NCI-H526 (cell line): Measurements from ENCODE around the gene TIGAR.

Experiments used
- DNase-seq, 2 experiments: peaks; one replicate each; lab custom pipeline; 2025; lab: John Stamatoyannopoulos, UW

The TIGAR gene

GRCh38 chr12:4303750-4304149, 17.3 kb upstream of the TIGAR start:
- DNase-seq, result no peak

DNA sequence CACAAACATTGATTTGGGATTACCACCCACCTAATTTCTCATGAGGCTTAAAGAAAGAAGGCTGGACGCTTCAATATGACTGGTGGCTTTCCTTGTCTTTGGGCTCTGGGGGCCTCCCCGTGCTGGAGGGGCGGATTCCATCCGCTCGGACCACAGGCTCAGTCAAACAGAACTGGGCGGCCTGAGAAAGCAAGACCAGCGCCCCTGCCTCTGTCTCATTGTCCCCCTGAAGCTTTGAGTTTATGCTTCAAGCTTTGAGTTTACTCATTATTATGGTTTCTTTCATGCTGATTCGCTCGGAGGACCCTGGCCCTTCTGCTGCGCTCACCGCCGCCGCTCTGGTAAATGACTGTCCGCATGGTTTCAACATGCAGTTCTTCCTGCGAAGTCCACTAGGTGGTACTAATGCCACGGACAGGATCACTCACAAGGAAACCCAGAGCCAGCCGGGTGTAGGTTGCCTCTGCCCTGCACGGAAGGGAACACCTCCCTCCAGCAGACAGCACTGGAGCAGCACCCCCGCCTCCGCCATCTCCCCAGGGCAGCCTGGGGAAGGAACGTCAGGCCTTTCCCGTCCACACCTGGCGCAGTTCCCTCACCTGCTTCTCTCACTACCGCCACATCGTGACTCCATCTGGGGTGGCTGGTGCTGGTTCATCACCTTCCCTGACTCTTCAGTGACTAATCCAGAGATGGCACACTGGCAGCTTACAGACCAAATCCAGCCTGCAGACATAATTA, 13.2 kb upstream of the TIGAR start:
- peak; percentile 88 to 94 for DNase-seq

DNA sequence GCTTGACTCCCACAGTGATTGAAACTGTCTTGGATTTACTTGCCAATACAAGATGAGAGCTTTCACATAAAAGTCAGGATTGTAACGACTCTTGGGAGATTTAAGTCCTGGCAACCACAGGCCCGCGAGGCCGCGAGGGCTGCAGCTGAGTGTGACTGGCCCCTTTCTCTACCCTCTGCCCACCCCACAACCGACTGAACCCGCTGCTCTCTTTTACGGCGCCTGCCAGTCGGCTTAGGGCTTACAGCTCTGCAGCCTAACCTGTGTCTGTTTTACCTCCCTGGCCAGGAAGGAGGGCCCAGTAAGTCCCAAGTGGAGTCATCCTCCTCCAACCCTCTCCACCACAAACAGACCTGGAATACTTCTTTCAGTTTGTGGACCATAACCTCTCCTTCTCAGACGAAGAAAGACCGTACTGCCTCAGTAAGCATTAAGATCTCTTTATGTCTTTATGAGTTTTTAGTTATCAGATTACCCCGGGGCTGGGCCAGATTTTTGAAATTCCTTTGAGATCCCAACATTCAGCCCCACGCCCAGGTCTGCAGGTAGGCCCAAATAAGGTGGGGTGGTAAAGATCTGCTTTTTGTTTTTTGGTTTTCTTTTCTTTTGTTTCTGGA, 12.6 kb upstream of the TIGAR start:
- no peak for DNase-seq

DNA sequence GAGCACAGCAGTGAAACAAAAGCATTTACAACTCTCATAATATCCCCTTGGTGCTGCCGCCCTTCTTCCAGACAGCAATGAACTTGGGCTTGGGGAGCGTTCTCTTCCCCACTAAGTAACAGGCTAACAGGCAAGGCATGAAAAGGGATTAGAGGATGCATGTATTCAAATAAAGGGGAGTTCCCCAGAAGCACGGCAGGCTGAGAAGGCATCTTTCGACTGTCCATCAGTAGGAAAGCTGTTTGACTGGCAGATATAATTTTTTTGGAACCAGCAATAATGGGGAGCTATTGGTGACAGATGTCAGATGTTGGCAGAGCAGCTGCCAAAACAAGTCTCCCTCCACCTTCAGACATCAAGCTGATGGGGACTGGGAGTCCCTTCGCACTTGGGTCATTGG, 9.2 kb upstream of the TIGAR start:
- DNase-seq, result no peak

DNA sequence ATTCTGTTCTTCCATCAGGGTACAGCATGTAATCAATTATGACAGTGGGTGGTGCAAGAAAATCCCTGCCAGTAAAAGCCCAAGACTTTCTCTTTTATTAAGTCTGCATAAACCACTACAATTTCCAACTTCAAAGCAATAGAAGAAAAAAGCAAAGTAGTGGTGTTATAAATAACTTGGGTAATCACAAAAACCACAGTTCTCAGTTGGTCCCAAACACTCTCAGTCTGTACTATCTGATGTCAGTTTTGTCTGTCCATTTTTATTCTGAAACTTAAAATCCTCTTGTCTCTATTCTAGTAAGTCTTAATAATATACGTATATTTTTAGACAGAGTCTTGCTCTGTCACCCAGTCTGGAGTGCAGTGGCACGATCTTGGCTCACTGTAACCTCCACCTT, 8.8 kb upstream of the TIGAR start:
- no peak for DNase-seq

DNA sequence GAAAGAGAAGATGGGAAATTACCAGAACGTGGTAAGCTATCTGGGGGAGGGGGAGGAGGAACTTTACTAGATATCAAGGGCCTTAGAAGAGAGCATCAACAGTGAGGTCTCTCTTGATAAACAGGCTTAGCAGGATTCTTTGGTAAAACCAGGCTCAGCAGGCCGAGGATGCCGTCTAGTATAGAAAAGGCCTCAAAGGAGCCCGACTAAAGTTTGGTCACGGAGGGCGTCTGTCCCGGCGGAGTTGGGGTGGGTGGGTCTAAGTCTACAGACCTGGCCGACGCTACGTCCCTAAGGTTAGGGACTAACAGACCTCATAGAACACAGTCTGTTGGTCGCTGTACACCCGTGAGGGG, 538 bp upstream of the TIGAR start:
- DNase-seq, result no peak

- no peak for DNase-seq
Measured at GRCh38 chr12:4322726-4323125, 1.7 kb downstream of the TIGAR start.

DNA sequence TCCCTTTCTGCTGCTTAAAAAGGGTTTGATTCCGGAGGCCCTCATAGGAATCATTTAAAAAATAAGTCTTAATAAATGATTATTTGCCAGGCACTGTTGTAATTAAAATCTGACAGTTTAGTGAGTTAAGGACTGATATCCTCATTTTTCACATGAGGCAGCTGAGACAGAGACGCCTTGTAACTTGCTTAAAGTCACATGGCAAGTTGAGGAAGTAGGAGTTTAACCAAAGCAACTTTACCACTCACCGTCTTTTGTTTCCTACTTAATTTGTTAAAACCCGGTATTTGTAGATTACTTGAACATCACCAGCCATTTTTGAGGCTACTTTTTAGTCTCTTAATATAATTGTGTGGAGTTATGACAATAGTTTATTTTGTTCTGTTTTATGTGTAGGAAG, 2.4 kb downstream of the TIGAR start:
- no peak for DNase-seq

DNA sequence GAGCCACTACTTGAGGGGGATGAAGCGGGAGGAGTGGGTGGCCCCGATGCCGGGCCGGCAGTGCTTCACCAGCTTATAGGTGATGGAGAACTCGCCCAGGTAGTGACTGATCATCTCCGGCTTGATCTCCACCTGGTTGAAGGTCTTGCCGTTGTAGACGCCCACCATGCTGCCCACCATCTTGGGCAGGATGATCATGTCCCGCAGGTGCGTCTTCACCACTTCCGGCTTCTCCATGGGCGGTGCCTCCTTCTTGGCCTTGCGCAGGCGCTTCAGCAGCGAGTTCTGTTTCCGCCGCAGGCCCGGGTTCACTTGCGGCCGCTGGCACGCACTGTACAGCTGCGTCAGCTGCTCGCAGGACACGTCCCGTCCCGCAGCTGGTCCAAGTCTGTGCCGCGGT, 3.4 kb downstream of the TIGAR start:
- no peak for DNase-seq

GRCh38 chr12:4325966-4326365, 5.0 kb downstream of the TIGAR start:
- no peak for DNase-seq

DNA sequence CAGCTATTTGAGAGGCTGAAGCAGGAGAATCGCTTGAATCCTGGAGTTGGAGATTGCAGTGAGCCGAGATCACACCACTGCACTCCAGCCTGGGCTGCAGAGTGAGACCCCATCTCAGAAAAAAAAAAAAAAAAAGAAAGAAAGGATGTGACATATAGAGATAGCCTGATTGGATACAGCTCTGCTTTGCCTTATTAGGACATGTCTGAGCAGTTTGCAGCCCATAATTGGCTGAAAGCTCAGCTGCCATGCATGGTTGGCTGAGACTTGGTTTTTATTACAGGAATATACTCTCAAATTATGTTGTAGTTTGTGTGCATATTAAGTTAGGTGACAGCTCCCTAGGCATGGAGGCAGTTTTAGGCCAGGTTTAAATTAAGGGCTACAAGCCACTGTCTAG, 6.3 kb downstream of the TIGAR start:
- DNase-seq, result no peak

DNA sequence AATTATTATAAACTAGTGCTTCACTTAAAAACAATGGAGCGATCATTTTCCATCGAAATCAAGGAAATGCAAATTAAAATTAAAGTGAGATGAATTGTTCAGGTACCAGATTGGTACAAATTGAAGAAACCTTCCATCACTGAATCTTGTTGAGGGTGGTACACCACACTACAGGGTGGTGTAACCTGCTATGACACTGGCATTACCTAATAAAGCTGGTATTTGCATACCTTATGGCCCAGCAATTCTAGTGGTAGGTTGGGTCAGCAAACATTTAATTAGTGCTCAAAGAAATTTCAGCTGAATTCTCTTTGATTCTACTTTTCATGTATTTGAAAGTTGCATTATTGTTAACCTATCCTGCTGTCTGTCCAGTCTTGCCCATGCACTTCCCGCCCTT, 9.2 kb downstream of the TIGAR start:
- DNase-seq, result peak in 1 of 2 experiments; percentile 44

- DNase-seq, result no peak
Measured at GRCh38 chr12:4331221-4331620, 10.2 kb downstream of the TIGAR start.

DNA sequence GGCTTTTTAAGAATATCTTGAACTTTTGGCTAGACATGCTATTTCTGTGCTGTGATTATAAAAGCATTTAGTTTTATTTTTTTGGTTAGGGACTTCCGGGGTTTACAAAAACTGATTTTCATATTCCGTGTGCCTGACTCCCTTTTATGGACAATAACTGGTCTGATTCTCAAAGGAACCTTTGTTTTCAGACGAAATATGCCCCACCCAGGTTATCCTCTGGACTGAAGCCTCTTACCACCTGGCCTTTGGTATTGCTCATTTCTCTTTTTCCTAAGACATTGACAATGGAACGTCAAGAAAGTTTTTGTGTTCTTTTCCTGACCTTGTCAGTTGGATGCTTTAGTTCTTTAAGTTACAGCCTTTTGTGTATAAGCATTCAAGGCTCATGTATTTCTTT, 10.8 kb downstream of the TIGAR start:
- DNase-seq, result peak; percentile 59 to 66

DNA sequence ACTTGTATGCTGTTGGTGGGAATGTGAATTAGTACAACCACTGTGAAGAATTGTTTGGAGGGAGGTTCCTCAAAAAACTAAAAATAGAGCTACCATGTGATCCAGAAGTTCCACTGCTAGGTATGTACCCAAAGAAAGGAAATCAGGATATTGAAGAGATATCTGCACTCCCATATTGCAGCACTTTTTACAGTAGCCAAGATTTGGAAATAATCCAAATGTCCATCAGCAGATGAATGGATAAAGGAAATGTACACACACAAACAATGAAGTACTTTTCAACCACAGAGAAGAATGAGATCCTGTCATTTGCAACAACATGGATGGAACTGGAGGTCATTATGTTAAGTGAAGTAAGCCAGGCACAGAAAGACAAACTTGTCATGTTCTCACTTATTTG, 25.9 kb downstream of the TIGAR start:
- DNase-seq, result no peak

DNA sequence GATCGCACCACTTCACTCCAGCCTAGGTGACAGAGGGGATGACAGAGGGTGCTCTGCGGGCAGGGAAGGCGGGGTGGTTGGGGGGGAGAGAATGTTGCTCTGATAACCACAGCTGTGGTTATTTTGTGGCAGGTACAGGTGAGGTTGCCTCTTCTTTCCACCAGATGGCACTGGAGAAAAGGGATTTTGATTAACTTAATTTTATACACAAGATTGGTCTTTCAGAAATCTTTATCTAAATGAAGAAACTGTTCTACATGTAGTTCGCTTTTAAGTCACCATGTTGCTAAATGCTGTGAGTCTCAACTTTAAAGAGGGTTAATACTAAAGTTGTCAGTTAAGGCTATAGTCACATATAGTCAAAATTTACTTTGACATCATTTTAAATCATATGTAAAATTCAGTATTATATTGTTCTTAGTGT, 32.8 kb downstream of the TIGAR start:
- peak in 1 of 2 experiments; percentile 42 for DNase-seq

- no peak for DNase-seq
Measured at GRCh38 chr12:4355156-4356040, 34.4 kb downstream of the TIGAR start.

- peak in 1 of 2 experiments; percentile 61 for DNase-seq
Measured at GRCh38 chr12:4356041-4356327, 35.0 kb downstream of the TIGAR start.

DNA sequence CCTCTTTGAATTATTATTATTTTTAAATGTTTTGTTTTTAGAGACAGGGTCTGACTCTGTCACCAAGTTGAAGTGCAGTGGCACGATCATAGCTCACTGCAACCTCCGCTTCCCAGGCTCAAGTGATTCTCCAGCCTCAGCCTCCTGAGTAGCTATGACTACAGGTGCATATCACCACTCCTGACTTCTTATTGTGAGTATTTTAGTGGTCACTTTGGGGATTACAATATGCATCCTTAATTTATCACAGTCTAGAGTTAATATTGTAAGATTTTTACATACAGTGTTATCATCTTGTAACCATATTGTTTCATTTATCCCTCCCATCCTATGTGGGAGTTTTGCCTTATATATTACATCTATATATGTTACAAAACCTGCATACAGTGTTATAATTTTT, 45.1 kb downstream of the TIGAR start:
- no peak for DNase-seq

DNA sequence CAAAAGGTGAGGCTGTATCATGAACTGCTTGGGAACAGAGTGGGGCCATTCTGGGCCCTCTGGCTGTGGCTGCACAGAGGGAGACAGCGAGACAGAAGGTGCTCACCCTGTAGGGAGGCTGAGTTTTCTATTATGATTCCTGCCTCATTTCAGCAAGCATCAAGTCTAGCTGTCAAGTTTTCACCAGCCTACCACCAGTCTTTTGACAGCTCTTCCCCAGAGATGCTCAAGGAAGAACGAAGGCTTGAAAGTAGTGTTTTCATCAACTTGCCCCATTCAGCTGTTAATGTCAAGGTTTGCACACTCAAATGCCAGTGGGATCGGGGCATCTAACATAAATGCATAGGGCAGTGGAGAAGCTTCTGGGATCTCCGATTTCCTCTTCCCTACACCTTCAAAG, 48.5 kb downstream of the TIGAR start:
- no peak for DNase-seq

DNA sequence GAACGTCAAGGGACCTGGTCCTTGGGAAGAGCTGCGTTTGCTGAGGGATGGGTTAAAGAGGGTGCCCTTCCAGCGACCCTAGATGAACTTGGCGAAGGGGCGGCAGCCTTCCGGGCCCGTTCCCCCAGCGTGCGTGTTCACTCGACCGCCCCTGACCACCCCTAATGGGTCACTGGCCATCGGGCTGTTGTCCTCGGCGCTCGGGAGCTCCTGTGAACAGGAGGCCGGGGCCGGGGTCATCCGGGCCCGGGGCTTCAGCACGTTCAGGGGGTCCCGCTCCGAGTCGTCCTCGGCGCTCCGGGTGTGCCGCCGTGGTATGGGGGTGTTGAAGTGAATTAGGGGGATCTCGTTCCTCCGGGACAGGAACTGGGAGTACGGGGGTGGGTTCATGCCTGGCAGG, 49.3 kb downstream of the TIGAR start:
- DNase-seq, result no peak

- DNase-seq, result no peak
Measured at GRCh38 chr12:4372653-4373052, 51.6 kb downstream of the TIGAR start.

GRCh38 chr12:4375449-4375848, 54.4 kb downstream of the TIGAR start:
- no peak for DNase-seq
